ENCODE measurements around the gene RASA3.
"Not testable (repeated sequence)": the region's sequence is repeated elsewhere in the genome, so short reads cannot be mapped to it uniquely, and the experiment has no call there.

RASA3 gene

GRCh38 chr13:114133552-114133951 lies 1.1 kb upstream of the RASA3 start:
- not testable (repeated sequence) for H3K9me3 ChIP-seq (ENCODE audit: control insufficient read depth, low read length); H3K36me3 ChIP-seq (ENCODE audit: control insufficient read depth, insufficient read depth, low read length); H3K4me3 ChIP-seq (ENCODE audit: insufficient read depth, low read depth, low read length); H3K27ac ChIP-seq (ENCODE audit: insufficient read depth, low read depth, low read length, poor library complexity, severe bottlenecking)
- WGBS, 2 experiments, result 88 to 94% methylated on average over 2 to 3 of the region's 7 CpGs
- Histone ChIP-seq H3K27me3 (ENCODE audit: control insufficient read depth, insufficient read depth, low read length, poor library complexity, severe bottlenecking) (peaks cover 26% of the 10 kb centered on the region), H3K4me1 (ENCODE audit: control insufficient read depth, insufficient read depth, low read length) (peaks cover 43% of the 10 kb centered on the region)

GRCh38 chr13:114133126-114133525 lies 703 bp upstream of the RASA3 start:
- H3K36me3 ChIP-seq (ENCODE audit: control insufficient read depth, insufficient read depth, low read length); H3K9me3 ChIP-seq (ENCODE audit: control insufficient read depth, low read length); H3K27ac ChIP-seq (ENCODE audit: insufficient read depth, low read depth, low read length, poor library complexity, severe bottlenecking); H3K4me3 ChIP-seq (ENCODE audit: insufficient read depth, low read depth, low read length): not testable (repeated sequence)
- WGBS, 2 experiments, result 67% methylated on average over 4 of the region's 9 CpGs; no CpG with 5 or more reads in 1 of the 2 experiments
- Histone ChIP-seq H3K27me3 (ENCODE audit: control insufficient read depth, insufficient read depth, low read length, poor library complexity, severe bottlenecking) (peaks cover 26% of the 10 kb centered on the region), H3K4me1 (ENCODE audit: control insufficient read depth, insufficient read depth, low read length) (peaks cover 43% of the 10 kb centered on the region)

DNA sequence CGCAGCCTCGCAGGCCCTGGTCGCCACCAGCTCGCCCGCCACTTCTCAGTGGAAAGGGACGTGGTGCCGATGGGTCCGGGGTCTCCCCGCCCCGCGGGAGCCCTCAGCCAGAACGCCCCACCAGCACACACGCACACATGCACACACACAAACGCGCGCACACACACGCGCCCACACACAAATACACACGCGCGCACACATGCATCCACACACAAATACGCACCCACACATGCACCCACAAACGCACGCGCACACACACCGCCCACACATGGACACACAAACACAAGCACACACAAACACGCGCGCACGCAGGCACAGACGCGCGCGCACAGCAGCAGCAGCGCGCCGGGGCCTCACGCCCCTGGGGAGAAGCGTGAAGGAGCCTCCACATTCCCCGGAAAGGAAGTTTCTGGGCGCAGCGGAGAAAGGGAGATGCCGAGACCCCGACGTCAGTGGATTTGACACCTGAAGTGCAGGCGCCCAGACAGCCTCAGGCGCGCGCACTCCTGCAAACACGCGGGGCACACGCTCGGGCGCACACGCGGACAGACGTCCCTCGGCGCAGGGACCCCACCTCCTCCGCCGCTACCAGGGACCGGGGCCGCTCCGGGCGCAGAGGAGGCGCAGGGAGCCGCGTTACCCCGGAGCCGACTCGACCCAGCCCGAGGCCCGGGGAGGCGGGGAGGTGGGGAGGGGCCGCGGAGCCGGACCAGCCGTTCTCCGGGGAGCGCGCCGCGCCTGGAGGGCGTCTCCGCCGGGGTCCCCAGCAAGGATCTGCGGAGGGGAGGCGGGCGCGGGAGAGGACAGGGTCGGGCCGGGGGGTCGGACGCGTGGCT lies 622 bp downstream of the RASA3 start:
- H3K4me1 ChIP-seq (ENCODE audit: control insufficient read depth, insufficient read depth, low read length), result peaks cover 47% of the 10 kb centered on the region
- H3K27ac ChIP-seq (ENCODE audit: insufficient read depth, low read depth, low read length, poor library complexity, severe bottlenecking), result no peak overlapping the region
- WGBS, 2 experiments, result 1% methylated on average over 95 of the region's 95 CpGs
- H3K9me3 ChIP-seq (ENCODE audit: control insufficient read depth, low read length), result no peaks in the 10 kb centered on the region
- peaks cover 26% of the 10 kb centered on the region for H3K27me3 ChIP-seq (ENCODE audit: control insufficient read depth, insufficient read depth, low read length, poor library complexity, severe bottlenecking)
- peak overlapping the region; percentile 61 for H3K4me3 ChIP-seq (ENCODE audit: insufficient read depth, low read depth, low read length)
- no peaks in the 10 kb centered on the region for H3K36me3 ChIP-seq (ENCODE audit: control insufficient read depth, insufficient read depth, low read length)

- no peak overlapping the region for H3K27ac ChIP-seq (ENCODE audit: insufficient read depth, low read depth, low read length, poor library complexity, severe bottlenecking)
- no peaks in the 10 kb centered on the region for H3K9me3 ChIP-seq (ENCODE audit: control insufficient read depth, low read length)
- H3K4me1 ChIP-seq (ENCODE audit: control insufficient read depth, insufficient read depth, low read length), result peaks cover 47% of the 10 kb centered on the region
- no peaks in the 10 kb centered on the region for H3K36me3 ChIP-seq (ENCODE audit: control insufficient read depth, insufficient read depth, low read length)
- H3K27me3 ChIP-seq (ENCODE audit: control insufficient read depth, insufficient read depth, low read length, poor library complexity, severe bottlenecking), result peaks cover 26% of the 10 kb centered on the region
- 8 to 9% methylated on average over 30 of the region's 30 CpGs for WGBS, 2 experiments
- peak overlapping the region; percentile 61 for H3K4me3 ChIP-seq (ENCODE audit: insufficient read depth, low read depth, low read length)
These were observed 1.4 kb downstream of the RASA3 start for GRCh38 chr13:114130837-114131582.

DNA sequence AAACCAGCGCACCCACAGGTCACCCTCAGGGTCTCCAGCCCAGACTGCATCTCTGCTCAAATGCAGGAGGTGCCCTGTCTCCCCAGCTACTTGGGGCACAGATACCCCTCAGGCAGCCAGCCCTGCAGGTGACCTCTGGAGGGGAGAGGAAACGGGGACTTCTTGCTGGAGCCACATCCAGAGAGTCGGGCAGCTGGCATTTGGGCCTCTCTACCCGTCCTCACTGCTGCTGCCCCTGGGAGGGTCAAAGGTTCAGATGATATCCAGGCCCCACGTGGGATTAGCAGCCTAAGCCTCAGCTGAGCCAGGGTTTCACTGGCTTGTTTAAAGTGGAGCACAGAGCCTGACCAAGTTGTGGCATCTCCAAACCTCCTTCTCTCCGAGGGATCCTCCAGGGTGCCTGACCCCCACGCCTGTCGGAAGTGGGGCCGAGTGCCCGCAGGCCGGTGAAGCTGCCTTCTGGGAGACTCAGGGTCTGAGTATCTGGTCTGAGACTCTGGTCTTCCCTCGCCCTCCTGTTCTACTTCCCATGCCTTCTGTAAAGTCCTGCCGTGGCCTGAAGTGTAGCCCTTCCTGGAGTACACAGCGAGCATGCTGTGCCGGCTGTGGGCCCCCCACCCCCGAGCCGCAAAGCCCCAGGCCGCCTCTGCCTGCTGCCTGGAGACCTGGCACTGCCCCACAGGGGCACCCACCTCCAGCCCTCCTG lies 2.1 kb downstream of the RASA3 start:
- no peaks in the 10 kb centered on the region for H3K36me3 ChIP-seq (ENCODE audit: control insufficient read depth, insufficient read depth, low read length)
- peak overlapping the region; percentile 61 for H3K4me3 ChIP-seq (ENCODE audit: insufficient read depth, low read depth, low read length)
- peaks cover 46% of the 10 kb centered on the region for H3K4me1 ChIP-seq (ENCODE audit: control insufficient read depth, insufficient read depth, low read length)
- H3K27ac ChIP-seq (ENCODE audit: insufficient read depth, low read depth, low read length, poor library complexity, severe bottlenecking), result no peak overlapping the region
- WGBS, 2 experiments, result 60 to 64% methylated on average over 18 of the region's 18 CpGs
- H3K27me3 ChIP-seq (ENCODE audit: control insufficient read depth, insufficient read depth, low read length, poor library complexity, severe bottlenecking), result peaks cover 26% of the 10 kb centered on the region
- no peaks in the 10 kb centered on the region for H3K9me3 ChIP-seq (ENCODE audit: control insufficient read depth, low read length)

DNA sequence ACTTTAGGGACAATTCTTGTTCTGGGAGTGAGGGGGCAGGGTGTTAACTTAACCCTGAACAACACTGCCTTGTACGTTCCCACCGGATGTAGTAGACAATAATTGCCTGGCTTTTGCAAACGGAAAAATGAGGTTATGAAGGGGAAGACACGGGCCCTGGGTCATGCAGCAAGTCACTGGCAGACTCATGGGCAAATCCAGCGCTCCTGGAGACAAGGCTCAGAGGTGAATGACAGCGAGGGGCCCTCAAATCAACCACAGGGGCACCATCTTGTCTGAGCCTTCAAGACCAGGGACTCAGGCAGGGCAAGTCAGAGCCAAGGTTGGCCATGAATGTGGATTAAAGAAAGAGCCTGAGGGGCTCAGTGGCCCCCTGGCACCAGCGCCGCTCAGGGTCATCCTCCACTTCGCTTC lies 2.8 kb downstream of the RASA3 start:
- Histone ChIP-seq H3K36me3 (ENCODE audit: control insufficient read depth, insufficient read depth, low read length) (no peaks in the 10 kb centered on the region), H3K27ac (ENCODE audit: insufficient read depth, low read depth, low read length, poor library complexity, severe bottlenecking) (no peak overlapping the region), H3K27me3 (ENCODE audit: control insufficient read depth, insufficient read depth, low read length, poor library complexity, severe bottlenecking) (peaks cover 26% of the 10 kb centered on the region), H3K4me1 (ENCODE audit: control insufficient read depth, insufficient read depth, low read length) (peaks cover 40% of the 10 kb centered on the region), H3K9me3 (ENCODE audit: control insufficient read depth, low read length) (no peaks in the 10 kb centered on the region), H3K4me3 (ENCODE audit: insufficient read depth, low read depth, low read length) (no peak overlapping the region)
- 84% methylated on average over 9 of the region's 9 CpGs for WGBS, 2 experiments

GRCh38 chr13:114128624-114129522 lies 3.5 kb downstream of the RASA3 start:
- Histone ChIP-seq H3K4me3 (ENCODE audit: insufficient read depth, low read depth, low read length) (no peak overlapping the region), H3K4me1 (ENCODE audit: control insufficient read depth, insufficient read depth, low read length) (peaks cover 32% of the 10 kb centered on the region), H3K27me3 (ENCODE audit: control insufficient read depth, insufficient read depth, low read length, poor library complexity, severe bottlenecking) (peaks cover 26% of the 10 kb centered on the region), H3K27ac (ENCODE audit: insufficient read depth, low read depth, low read length, poor library complexity, severe bottlenecking) (no peak overlapping the region), H3K9me3 (ENCODE audit: control insufficient read depth, low read length) (no peaks in the 10 kb centered on the region), H3K36me3 (ENCODE audit: control insufficient read depth, insufficient read depth, low read length) (no peaks in the 10 kb centered on the region)
- WGBS, 2 experiments, result 73 to 74% methylated on average over 34 to 37 of the region's 37 CpGs

- Histone ChIP-seq H3K27me3 (ENCODE audit: control insufficient read depth, insufficient read depth, low read length, poor library complexity, severe bottlenecking) (peaks cover 26% of the 10 kb centered on the region), H3K4me3 (ENCODE audit: insufficient read depth, low read depth, low read length) (no peak overlapping the region), H3K36me3 (ENCODE audit: control insufficient read depth, insufficient read depth, low read length) (no peaks in the 10 kb centered on the region), H3K27ac (ENCODE audit: insufficient read depth, low read depth, low read length, poor library complexity, severe bottlenecking) (no peak overlapping the region), H3K9me3 (ENCODE audit: control insufficient read depth, low read length) (no peaks in the 10 kb centered on the region), H3K4me1 (ENCODE audit: control insufficient read depth, insufficient read depth, low read length) (peaks cover 30% of the 10 kb centered on the region)
- WGBS, 2 experiments, result 87 to 90% methylated on average over 5 of the region's 5 CpGs
These were observed 4.1 kb downstream of the RASA3 start for GRCh38 chr13:114128348-114128623.

- H3K27ac ChIP-seq (ENCODE audit: insufficient read depth, low read depth, low read length, poor library complexity, severe bottlenecking), result no peak overlapping the region
- H3K27me3 ChIP-seq (ENCODE audit: control insufficient read depth, insufficient read depth, low read length, poor library complexity, severe bottlenecking), result peaks cover 26% of the 10 kb centered on the region
- H3K36me3 ChIP-seq (ENCODE audit: control insufficient read depth, insufficient read depth, low read length), result no peaks in the 10 kb centered on the region
- peaks cover 30% of the 10 kb centered on the region for H3K4me1 ChIP-seq (ENCODE audit: control insufficient read depth, insufficient read depth, low read length)
- 84 to 86% methylated on average over 15 of the region's 15 CpGs for WGBS, 2 experiments
- H3K4me3 ChIP-seq (ENCODE audit: insufficient read depth, low read depth, low read length), result no peak overlapping the region
- no peaks in the 10 kb centered on the region for H3K9me3 ChIP-seq (ENCODE audit: control insufficient read depth, low read length)
These were observed 4.7 kb downstream of the RASA3 start for GRCh38 chr13:114127473-114128347.
